Tibial nerve (tissue), 4 donors: Measurements from ENCODE around the gene SKI. TPM values are rescaled to one million over a fixed set of nuclear protein-coding genes. Genes with fewer than 3 reads are reported as not detected.

ENCODE experiments used
- DNase-seq, 2 donors: peaks; one replicate each; pipeline ENCODE4 v3.0.0-alpha.2; 2019; ENCODE audit warnings: low spot score in 2 of 2
- H3K27ac ChIP-seq, 4 donors: fragments of 200-600 bp; sonication (generic) in 3 of 4; one replicate each; pipeline ENCODE4 v1.5.1; 2017 to 2019; ENCODE audit warnings: mild to moderate bottlenecking in 1 of 4
- H3K27me3 ChIP-seq, 2 donors: fragments of 200-600 bp; sonication (generic) in 1 of 2; one replicate each; pipeline versions ENCODE4 v1.5.1 to v1.6.0; 2017 to 2019
- H3K36me3 ChIP-seq, 3 donors: fragments of 200-600 bp; sonication (generic); one replicate each; pipeline ENCODE4 v1.5.1; 2018 to 2019
- H3K4me1 ChIP-seq, 4 donors: fragments of 200-600 bp; sonication (generic) in 3 of 4; one replicate each; pipeline ENCODE4 v1.5.1; 2017 to 2019
- H3K4me3 ChIP-seq, 4 donors: fragments of 200-600 bp; sonication (generic) in 3 of 4; one replicate each; pipeline ENCODE4 v1.5.1; 2017 to 2019; ENCODE audit warnings: mild to moderate bottlenecking in 1 of 4, moderate library complexity in 1 of 4
- H3K9me3 ChIP-seq, 4 donors: fragments of 200-600 bp; sonication (generic) in 3 of 4; one replicate each; pipeline ENCODE4 v1.5.1; 2017 to 2019
- EP300 ChIP-seq, 2 donors: sonication (generic); formaldehyde crosslinking; IDR thresholded peaks; one replicate each; pipeline ENCODE4 v1.6.1; 2017; ENCODE audit warnings: antibody characterized with exemption in 2 of 2, mild to moderate bottlenecking in 1 of 2
- POLR2A ChIP-seq, 2 donors: fragments of 450-650 bp; IDR thresholded peaks; one replicate each; pipeline ENCODE4 v1.6.1; 2017; ENCODE audit warnings: antibody characterized with exemption in 2 of 2, mild to moderate bottlenecking in 2 of 2, moderate library complexity in 2 of 2
- WGBS, 2 donors: methylation state at CpG; one replicate each; pipeline ENCODE4 v1.1.5; 2018; 5-methylcytosine and 5-hydroxymethylcytosine counted together
- total RNA-seq, 4 donors: library from RNA; depleted of rRNA; stranded (reverse); fragments of >200 nt; gene quantifications; one replicate each; pipeline ENCODE4 v1.1.0, GENCODE V29; 2016
- TF ChIP-seq, protein P1 (sequence below), 5 experiments: fragments of 200-600 bp in 3 of 5; fragments of 450-650 bp in 2 of 5; sonication (generic) in 3 of 5; IDR thresholded peaks; one replicate each; pipeline ENCODE4 v1.5.1; 2016 to 2019; ENCODE audit warnings: antibody characterized with exemption in 5 of 5, mild to moderate bottlenecking in 3 of 5, moderate library complexity in 2 of 5

The SKI gene
- total RNA-seq, 4 donors from 2014 or later, result 62.8 to 100 (median 72.2) TPM

DNA sequence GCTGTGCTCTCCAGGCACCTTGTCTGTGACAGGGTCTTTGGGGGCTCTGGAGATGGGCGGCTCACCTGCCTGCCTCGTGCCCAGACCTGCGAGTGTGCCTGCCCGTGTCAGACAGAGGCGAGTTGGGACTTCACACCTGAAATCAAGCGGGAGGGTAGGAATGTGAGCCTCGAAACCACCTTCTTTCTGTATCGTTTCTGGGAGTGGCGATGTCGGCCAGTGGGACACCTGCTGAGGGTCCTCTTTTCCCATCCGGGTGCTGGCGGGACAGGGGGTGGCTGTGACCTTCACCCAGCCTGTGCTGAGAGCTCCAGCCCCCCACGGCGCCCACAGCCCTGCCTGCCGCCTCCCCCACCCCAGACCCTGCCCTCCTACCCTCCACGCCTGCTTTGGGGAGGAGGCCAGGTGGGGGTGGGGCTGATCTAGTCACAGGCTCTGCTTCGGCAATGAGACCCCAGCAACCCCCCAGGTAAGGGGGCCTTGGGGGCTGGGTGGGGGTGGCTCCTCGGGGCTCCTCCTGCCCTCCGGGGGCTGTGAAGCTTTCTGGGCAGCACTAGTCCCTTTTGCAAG is 17.9 kb upstream of the SKI start:
- peaks cover 2 to 91% (median 72%) of the 10 kb centered on the region in 4 donors for H3K4me1 ChIP-seq

DNA sequence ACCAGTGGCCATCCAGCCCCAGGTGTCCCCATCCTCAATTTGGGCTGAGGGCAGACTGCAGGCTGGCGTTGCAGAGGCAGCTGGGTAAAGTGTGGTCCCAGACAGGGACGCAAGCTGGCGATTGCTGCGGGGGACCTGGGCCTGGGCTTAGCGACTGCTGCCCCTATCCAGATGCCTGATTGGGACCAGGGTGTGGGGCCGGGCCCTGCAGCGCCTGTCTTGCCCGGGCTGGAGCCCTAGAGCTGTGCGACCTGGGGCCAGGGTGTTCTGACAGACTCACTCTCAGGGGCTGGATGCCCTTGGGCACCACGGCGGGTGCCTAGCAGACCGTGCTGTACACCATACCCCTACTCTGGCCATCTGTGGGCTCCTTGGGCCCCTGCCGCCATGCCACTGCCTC is 17.3 kb upstream of the SKI start:
- H3K9me3 ChIP-seq, result no peaks in the 10 kb centered on the region
- no peak for TF ChIP-seq POLR2A (IDR thresholded peaks at IDR 0.05)
- TF ChIP-seq, protein P1, sequence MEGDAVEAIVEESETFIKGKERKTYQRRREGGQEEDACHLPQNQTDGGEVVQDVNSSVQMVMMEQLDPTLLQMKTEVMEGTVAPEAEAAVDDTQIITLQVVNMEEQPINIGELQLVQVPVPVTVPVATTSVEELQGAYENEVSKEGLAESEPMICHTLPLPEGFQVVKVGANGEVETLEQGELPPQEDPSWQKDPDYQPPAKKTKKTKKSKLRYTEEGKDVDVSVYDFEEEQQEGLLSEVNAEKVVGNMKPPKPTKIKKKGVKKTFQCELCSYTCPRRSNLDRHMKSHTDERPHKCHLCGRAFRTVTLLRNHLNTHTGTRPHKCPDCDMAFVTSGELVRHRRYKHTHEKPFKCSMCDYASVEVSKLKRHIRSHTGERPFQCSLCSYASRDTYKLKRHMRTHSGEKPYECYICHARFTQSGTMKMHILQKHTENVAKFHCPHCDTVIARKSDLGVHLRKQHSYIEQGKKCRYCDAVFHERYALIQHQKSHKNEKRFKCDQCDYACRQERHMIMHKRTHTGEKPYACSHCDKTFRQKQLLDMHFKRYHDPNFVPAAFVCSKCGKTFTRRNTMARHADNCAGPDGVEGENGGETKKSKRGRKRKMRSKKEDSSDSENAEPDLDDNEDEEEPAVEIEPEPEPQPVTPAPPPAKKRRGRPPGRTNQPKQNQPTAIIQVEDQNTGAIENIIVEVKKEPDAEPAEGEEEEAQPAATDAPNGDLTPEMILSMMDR (IDR thresholded peaks at IDR 0.05), result no peak
- TF ChIP-seq EP300 (IDR thresholded peaks at IDR 0.05), result no peak
- 89 to 90% methylated on average over 12 of the region's 13 CpGs for WGBS, 2 donors
- no peak for DNase-seq
- H3K4me1 ChIP-seq, result peaks cover under 1 to 88% (median 68%) of the 10 kb centered on the region in 4 donors
- H3K27ac ChIP-seq, result peak overlapping the region in 3 of 4 donors; percentile 26 to 91 (median 47)
- H3K27me3 ChIP-seq, result no peaks in the 10 kb centered on the region
- H3K36me3 ChIP-seq, result no peaks in the 10 kb centered on the region
- no peak overlapping the region for H3K4me3 ChIP-seq

More for the DNA sequence above, 17.9 kb upstream of the SKI start:
- Histone ChIP-seq H3K4me3 (no peak overlapping the region), H3K36me3 (no peaks in the 10 kb centered on the region), H3K27me3 (no peaks in the 10 kb centered on the region), H3K9me3 (no peaks in the 10 kb centered on the region), H3K27ac (peak overlapping the region in 3 of 4 donors; percentile 77 to 95 (median 91))
- no peak for DNase-seq
- TF ChIP-seq EP300 (IDR thresholded peaks at IDR 0.05) (no peak), POLR2A (IDR thresholded peaks at IDR 0.05) (no peak)
- TF ChIP-seq, protein P1 (IDR thresholded peaks at IDR 0.05), result no peak
- WGBS, 2 donors, result 82 to 84% methylated on average over 16 to 18 of the region's 19 CpGs

DNA sequence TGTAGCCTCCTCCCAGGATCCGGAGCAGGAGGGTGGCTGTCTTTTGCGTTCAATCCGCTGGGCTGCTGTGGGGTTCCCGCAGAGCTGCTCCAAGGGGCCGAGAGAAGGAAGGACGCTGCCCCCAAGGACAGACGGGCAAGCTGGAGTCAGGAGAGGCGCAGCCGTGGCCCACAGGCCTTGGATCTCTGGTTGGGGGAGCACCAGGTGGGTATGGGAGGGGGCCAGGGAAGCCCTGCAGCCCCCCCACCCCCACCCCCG is 15.9 kb upstream of the SKI start:
- WGBS, 2 donors, result 29 to 39% methylated on average over 9 to 10 of the region's 10 CpGs
- H3K9me3 ChIP-seq, result no peaks in the 10 kb centered on the region
- no peaks in the 10 kb centered on the region for H3K36me3 ChIP-seq
- H3K4me1 ChIP-seq, result peaks cover 0 to 74% (median 56%) of the 10 kb centered on the region in 4 donors
- DNase-seq, result no peak
- H3K4me3 ChIP-seq, result peak overlapping the region in 3 of 4 donors; percentile 18 to 35 (median 30)
- TF ChIP-seq, protein P1 (IDR thresholded peaks at IDR 0.05), result no peak
- peak overlapping the region; percentile 88 to 99 (median 98) for H3K27ac ChIP-seq
- H3K27me3 ChIP-seq, result no peaks in the 10 kb centered on the region

DNA sequence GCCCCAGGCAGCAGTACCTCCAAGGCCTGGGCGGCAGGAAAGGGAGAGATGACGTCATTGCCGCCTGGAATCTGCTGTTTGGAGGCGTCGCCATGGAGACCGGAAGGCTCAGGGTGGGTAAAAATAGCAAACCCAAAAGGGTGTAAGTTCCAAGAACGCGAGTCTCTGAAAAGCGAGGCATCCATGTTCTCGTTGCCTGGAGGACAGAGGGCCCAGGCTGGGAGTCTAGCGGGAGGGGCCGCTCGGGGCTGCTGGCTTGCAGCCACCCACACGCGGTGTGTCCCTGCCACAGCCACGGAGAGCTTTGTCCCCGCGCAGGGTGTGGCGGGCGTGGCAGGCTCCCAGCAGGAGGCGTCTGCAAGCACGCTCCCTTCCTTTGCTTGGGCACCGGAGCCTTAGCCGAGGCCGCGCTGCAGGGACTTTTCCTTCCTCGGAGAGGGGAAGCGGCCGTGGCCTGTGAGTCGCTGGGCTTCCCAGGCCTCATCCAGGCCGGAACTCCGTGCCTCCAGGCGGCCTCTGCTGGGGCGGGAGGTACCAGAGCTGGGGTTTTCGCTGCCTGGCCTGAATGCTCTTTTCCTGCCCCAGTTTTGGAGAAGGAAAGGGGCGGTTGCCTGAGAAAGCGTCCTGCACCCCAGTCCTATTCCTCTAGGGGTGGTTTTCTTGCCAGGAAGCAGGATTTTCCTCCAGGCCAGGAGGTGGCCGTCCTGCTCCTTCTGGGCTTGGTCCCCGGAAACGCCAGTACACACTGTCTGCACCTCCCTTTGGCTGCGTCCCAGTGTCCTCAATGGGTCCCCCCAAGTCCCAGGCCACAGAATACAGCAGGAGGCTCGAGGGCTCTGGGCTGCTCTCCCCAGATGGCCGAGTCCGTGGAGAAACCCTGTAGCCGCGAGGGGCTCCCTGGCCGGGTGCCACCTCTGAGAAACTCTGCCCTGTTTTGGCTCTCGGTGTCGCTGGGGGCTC is 15.3 kb upstream of the SKI start:
- Histone ChIP-seq H3K27ac (peak overlapping the region; percentile 88 to 99 (median 98)), H3K4me1 (peaks cover 0 to 68% (median 52%) of the 10 kb centered on the region in 4 donors), H3K9me3 (no peaks in the 10 kb centered on the region), H3K36me3 (no peaks in the 10 kb centered on the region), H3K27me3 (no peaks in the 10 kb centered on the region), H3K4me3 (peak overlapping the region; percentile 10 to 35 (median 24))
- DNase-seq, result peak; percentile 90 to 91
- TF ChIP-seq EP300 (IDR thresholded peaks at IDR 0.05) (peak; percentile 81 to 89), POLR2A (IDR thresholded peaks at IDR 0.05) (peak in 1 of 2 donors; percentile 20)
- TF ChIP-seq, protein P1 (IDR thresholded peaks at IDR 0.05), result peak in 4 of 5 experiments; percentile 14 to 72 (median 44)
- 3 to 5% methylated on average over 28 to 45 of the region's 49 CpGs for WGBS, 2 donors
